ENCODE measurements around the gene STMP1. TPM values are rescaled to one million over a fixed set of nuclear protein-coding genes. Genes with fewer than 3 reads are reported as not detected.

The STMP1 gene
- total and polyA plus RNA-seq, 2 of the 8 experiments (the other 6 are each of a cell fraction or from before 2014, with no cell fraction given) = 22.7 to 36.7 TPM

DNA sequence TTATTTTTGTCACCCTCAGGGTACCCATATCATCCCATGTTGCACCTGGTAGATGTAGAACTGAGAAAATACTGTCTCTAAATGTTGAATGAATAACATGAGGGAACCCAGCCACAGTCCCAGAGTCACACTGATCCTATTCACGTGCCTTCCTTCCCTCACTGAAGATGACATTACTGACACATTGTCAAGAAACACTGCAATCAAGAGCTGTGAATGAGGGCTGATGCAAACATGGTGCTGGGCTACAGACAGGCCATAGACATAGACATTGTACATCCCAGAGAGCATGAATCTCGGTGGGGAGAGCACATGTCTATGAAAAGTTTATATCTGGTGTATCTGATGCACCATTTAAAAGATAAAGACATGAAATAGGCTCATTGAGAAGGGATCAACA lies 55.9 kb downstream of the STMP1 start:
- TF ChIP-seq CHD2 (IDR thresholded peaks at IDR 0.05; ENCODE audit: low read length) = no peak
- TF ChIP-seq, protein P1, sequence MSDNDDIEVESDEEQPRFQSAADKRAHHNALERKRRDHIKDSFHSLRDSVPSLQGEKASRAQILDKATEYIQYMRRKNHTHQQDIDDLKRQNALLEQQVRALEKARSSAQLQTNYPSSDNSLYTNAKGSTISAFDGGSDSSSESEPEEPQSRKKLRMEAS (IDR thresholded peaks at IDR 0.05) = no peak
- TF ChIP-seq KDM4A (IDR thresholded peaks at IDR 0.05; ENCODE audit: low read depth, low read length, severe bottlenecking) = no peak
- no peak for TF ChIP-seq SP2 (IDR thresholded peaks at IDR 0.05; ENCODE audit: low read length)
- no peaks in the 10 kb centered on the region for H3K79me1 ChIP-seq (ENCODE audit: low read depth, low read length)
- no peak overlapping the region for H3K4me2 ChIP-seq (ENCODE audit: insufficient read depth in 1 of 2, low read depth in 2 of 2, low read length in 2 of 2)
- no peaks in the 10 kb centered on the region for H3K36me3 ChIP-seq (ENCODE audit: control insufficient read depth in 2 of 4, insufficient read depth in 4 of 4, low read length in 3 of 4)
- H3K4me1 ChIP-seq (replicated peaks in 1 of 4; ENCODE audit: control insufficient read depth in 3 of 4, insufficient read depth in 4 of 4, low read length in 3 of 4) = peaks cover 0 to 8% (median under 1%) of the 10 kb centered on the region in 4 experiments; a peak in 2 of 7 replicates
- no peaks in the 10 kb centered on the region for H3K9me3 ChIP-seq (ENCODE audit: insufficient read depth in 2 of 2, low read depth in 1 of 2, low read length in 1 of 2)
- 62% methylated on average over 2 of the region's 2 CpGs; no CpG with 5 or more reads in 1 of the 2 experiments for WGBS, 2 experiments (ENCODE audit: extremely low coverage in 1 of 2, insufficient coverage in 1 of 2, insufficient read length in 1 of 2, insufficient replicate concordance in 2 of 2, low coverage in 1 of 2, low lambda C conversion rate in 2 of 2, missing lambda C conversion rate in 1 of 2)
- H3K9ac ChIP-seq (replicated peaks in 1 of 4; ENCODE audit: extremely low read depth in 1 of 4, low read depth in 3 of 4, low read length in 3 of 4) = no peak overlapping the region
- no peak overlapping the region for H4K91ac ChIP-seq (replicated peaks; ENCODE audit: insufficient read length, low read length)
- H3K23ac ChIP-seq (ENCODE audit: insufficient read length) = no peak overlapping the region
- ChIA-PET POLR2A (ENCODE audit: partially characterized antibody) (interaction anchor here (0.9 kb wide), 1 partner anchor 11 kb away, joined by 4 read pairs; no protein-coding TSS in a partner anchor), CTCF (ENCODE audit: partially characterized antibody) (interaction anchor here (0.6 to 10.7 kb wide), 11 partner anchors 6 to 290 kb away, joined by 3 to 110 read pairs (median 5); partner anchors contain the start of genes SLC13A4 and STMP1)
- no peak overlapping the region for H3K4ac ChIP-seq (replicated peaks; ENCODE audit: insufficient read length, low read depth, low read length)
- H3K27ac ChIP-seq (ENCODE audit: low read depth, low read length) = no peak overlapping the region
- H2BK15ac ChIP-seq (ENCODE audit: low read length) = no peak overlapping the region
- H3K18ac ChIP-seq (ENCODE audit: extremely low read depth, low read length) = no peak overlapping the region
- no peak overlapping the region for H3K56ac ChIP-seq (replicated peaks; ENCODE audit: insufficient read length, low read depth, low read length)
- no peak overlapping the region for H2BK12ac ChIP-seq (ENCODE audit: low read depth, low read length)
- peaks cover 6% of the 10 kb centered on the region; the same call in 1 of the 2 replicates for H3K23me2 ChIP-seq (ENCODE audit: low read depth, low read length)
- H4K5ac ChIP-seq (ENCODE audit: insufficient read length, low read depth, low read length) = no peak overlapping the region
- H3K79me2 ChIP-seq (ENCODE audit: control insufficient read depth in 1 of 2, insufficient read depth in 2 of 2, low read length in 2 of 2) = no peaks in the 10 kb centered on the region
- FAIRE-seq (no peak), DNase-seq (ENCODE audit: low read depth in 1 of 2, low spot score in 2 of 2) (no peak)
- peaks cover 0 to 5% of the 10 kb centered on the region in 2 experiments for H4K20me1 ChIP-seq (replicated peaks in 1 of 2; ENCODE audit: control insufficient read depth in 1 of 2, insufficient read depth in 2 of 2, low read length in 2 of 2)
- H2BK120ac ChIP-seq (replicated peaks; ENCODE audit: low read depth, low read length) = no peak overlapping the region
- H3K4me3 ChIP-seq (ENCODE audit: extremely low read depth in 1 of 4, insufficient read depth in 2 of 4, low read depth in 3 of 4, low read length in 4 of 4) = no peak overlapping the region
- no peak overlapping the region for H2BK5ac ChIP-seq (ENCODE audit: low read depth, low read length)
- no peak overlapping the region for H4K8ac ChIP-seq (ENCODE audit: extremely low read depth, insufficient read depth, low read length)
- no peak overlapping the region for H2BK20ac ChIP-seq (ENCODE audit: low read length)
- H3K14ac ChIP-seq (ENCODE audit: insufficient read length) = no peak overlapping the region
- no peak overlapping the region for H2AFZ ChIP-seq (ENCODE audit: low read length)
- no peak overlapping the region for H2AK5ac ChIP-seq (ENCODE audit: low read depth, low read length)
- H3K27me3 ChIP-seq (replicated peaks in 1 of 4; ENCODE audit: control insufficient read depth in 3 of 4, extremely low read depth in 1 of 4, insufficient read depth in 3 of 4, low read length in 3 of 4) = no peaks in the 10 kb centered on the region

All from H1 (cell line).